NCI-H1694 treated with DMSO at 0.1 percent for 48 hours (cell line): ENCODE measurements around the gene CLSTN2.

ENCODE experiments used
- DNase-seq: peaks from one replicate; lab custom pipeline; 2025; lab: John Stamatoyannopoulos, UW

The CLSTN2 gene

DNA sequence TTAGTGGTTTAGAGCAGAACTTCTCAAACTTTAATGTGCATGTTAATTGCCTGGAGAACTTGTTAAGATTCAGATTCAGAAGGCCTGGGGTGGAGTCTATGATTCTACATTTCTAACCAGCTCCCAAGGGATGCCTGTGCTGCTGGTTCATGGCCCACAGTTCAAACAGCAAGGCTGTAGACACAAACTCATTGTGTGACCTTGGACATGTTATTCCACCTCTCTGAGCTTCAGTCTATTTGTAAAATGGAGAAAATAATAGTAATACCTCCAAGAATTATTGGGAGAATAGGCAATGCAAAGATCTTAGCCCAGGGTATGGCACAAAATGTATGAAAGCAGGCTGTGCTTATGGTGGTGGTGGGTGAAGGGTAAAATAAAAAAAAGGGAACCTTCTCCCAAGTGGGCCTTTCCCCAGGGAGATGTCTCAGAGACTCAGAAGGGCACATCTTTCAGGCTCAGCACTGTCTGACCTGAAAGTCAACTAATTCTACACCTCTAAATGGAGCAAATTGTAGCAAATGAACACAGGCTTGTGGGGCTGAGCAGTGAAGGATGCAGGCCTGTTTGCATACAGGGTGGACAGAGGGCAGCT, 566.9 kb downstream of the CLSTN2 start:
- no peak for DNase-seq

DNA sequence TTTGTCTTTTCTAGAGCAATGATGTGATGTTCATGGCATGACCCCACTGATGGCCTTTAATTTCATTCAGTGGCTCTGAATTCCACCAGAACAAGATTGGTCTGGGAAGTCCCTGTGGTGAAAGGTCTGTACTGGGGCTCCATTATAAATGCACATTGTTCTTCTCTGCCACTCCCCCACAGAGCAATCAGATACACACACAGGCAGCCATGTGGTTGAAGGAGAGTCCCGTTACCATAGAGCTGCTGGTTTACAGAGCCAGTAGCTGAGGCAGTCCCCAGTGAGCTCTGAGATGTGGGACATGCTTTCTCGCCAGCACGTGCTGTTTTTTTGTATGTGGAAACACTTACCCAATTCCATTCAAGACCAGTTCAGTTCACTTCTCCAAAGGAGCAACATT, 570.2 kb downstream of the CLSTN2 start:
- no peak for DNase-seq

DNA sequence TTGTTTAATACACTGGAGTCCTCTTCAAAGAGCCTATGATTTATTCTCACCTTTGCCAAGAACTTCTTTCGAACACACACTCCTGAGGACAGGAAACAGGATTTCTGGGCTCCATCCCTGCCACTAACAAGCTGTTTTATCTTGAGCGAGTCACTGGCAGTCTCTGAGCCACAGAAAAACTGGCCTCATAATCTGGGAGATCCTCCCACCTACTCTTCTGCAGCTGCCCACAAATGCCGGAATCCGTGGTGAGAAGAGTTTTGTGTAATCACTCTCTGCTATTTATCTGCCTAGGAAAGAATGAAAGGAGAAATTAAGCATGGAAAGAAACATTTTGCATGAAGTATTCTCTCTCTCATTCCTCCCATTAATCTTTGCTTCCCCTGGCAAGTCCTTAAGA, 570.9 kb downstream of the CLSTN2 start:
- DNase-seq: no peak

DNA sequence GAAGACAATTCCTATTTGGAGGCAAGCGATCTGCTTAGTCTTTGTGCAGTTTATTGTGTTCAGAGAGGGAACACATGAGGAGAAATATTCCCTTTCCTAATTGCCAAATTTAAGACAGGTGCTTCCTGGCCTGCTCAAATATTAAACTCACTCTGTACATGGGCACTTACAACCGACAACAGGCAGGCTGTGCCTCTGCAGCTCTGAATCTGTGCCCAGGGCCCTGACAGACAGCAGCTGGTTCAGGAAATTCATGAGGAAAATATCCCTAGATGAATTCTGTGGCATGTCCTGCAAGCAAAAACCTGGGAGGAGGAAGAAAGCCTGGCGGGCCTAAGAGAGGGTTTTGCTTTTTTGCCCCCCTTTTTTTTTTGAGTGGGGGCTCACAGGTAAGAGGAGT, 573.6 kb downstream of the CLSTN2 start:
- DNase-seq: peak; percentile 49

DNA sequence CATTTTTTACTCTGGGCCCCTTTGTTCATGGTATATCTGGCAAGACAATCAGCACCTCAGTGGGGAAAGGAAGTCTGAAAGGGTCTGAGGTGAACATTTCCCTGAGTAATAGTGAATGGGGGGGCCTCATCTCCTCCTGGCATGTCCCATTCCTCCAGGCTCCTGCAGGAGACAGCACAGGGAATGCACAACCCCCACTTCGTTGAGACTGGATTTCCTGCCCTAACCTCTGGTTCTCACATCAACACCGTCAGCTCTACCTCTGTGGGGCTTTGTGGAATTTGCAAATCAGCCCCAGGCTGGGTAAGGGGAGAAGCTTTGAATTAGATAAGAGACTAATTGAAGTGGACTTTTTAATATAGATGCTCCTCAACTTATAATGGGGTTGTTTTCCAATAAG, 574.5 kb downstream of the CLSTN2 start:
- no peak for DNase-seq

DNA sequence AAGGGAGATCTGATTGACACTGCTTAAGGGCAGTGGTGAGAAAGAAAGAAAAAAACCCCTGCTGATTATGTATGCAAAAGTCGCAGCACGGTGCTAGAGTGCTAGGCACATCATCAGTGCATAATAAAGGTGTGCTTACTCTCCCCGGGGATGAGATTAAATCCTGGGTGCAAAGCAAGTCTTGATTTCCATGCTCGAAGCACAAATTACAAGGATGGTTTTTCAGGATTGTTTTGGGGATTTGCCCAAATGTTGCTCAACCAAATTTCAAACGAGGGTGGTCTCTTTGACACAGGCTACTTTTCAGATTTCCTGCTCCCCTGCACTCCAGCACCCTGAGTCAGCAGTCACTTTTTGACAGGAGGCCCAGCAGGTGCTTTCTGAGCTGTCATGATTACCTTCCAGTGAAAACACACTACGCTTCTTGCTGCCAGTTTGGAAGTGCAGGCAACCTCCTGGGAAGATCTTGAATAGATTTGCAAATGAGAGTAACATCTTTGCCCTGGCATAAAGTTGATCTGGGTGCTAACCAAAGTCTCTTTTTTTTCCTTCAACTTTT, 575.4 kb downstream of the CLSTN2 start:
- DNase-seq: no peak

DNA sequence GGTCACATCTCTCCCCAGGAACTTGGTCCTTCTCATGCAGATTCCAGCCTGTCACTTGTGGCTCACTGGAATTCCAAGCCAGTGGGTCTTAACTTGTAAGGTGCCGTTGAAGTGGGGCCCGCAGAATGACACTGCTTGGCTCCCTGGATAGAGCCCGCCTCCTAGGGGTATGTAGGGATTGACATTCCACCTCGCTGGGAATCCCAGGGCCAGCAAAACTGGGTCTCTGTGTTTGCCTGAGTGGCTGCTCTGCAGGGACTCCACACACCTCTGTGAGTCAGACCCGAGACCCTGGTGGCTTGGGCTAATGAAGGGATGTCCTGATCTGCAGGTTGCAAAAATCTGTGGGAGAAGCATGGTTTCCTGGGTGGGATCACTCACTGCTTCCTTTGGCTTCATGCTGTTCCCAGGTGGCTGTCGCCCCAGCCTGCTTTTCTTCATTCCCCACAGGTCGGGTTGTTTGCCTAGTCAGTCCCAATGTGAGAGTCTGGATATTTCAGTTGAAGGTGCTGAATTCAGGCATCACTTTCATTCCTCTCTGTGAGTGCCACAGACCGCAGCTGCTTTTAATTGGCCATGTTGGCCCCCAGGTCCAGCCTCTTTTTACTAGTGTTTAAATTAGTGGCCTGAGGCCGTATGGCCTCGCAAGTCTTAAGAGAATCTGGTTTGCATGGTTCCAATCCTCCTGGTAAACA, 586.9 kb downstream of the CLSTN2 start:
- no peak for DNase-seq

DNA sequence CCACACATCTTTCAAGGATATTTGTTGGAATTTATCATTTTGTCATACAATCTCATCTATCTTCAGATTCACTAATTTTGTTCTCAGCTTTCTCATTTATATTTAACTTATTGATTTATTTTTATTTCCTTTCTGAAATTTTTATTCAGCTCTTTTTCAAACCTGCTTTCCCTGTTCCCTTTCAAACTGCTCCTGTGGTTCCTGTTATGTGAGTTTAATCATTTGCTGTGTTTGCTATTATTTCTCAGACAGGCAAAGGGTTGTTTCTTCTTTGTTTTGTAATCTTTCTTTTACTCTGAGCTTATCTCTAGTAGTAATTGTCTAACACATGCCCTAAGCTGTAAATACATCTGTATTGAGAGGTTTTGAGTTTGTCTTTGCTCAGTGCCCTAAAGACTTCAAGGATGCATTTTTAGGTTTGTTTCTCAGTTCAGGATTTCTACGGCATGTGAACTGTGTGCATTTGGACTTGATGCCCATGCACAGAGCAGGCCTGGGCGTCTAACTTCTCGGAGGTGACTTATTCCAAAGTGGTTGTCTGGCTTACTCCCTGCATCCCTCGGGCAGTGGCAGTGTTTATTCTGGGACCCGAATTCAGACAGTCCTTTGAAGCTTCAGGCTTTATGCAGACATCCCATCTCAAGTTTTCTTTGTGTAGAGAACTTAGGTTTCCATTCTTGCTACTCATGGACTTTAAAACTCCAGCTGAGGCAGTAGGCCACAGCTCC, 587.8 kb downstream of the CLSTN2 start:
- no peak for DNase-seq

DNA sequence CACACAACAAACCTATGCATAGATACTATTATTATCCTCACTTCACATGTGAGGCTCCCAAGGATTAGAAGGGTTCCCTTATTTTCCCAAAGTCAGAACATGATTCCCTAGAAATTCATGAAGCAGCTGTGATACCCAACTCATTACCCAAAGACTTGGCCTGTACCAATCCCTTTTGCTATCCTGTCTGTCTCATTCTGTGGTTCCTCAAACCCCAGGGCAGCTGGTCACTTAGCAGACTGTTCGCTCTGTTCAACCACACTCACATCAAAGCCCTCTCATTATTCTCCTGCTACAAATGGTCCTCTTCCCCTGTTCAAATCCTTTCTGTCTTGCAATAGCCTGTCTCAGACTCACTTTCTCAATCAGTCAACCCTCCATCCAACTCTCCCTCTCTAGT, 588.6 kb downstream of the CLSTN2 start:
- no peak for DNase-seq

DNA sequence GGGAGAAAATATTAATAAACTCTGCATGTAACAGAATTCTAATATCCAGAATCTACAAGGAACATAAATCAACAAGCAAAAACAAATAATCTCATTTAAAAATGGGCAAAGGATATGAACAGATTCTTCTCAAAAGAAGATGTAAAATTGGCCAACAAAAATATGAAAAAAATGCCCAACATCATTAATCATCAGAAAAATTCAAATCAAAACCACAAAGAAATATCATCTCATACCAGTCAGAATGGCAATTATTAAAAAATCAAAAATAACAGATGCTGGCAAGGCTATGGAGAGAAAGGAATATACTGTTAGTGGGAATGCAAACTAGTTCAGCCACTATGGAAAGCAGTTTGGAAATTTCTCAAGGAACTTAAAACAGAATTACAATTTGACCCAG, 592.2 kb downstream of the CLSTN2 start:
- no peak for DNase-seq

DNA sequence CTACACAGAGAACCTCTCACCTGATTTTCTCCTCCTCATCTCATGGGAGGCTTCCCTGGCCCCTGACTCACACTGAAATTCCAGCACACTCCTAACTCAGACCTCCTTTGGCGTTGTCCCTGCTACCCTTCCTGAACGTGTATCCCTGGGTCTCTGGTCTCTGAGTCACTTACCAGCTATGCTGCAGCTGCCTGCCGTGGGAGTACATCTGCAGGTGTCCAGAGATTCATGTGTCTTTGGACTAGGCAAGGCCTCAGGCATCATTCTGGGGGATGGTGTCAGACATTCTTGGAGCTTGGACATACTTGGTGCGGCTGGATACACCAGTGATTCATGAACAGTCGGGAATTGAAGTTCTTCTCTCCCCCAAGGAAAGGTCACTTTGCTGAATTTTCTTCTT, 594.1 kb downstream of the CLSTN2 start:
- no peak for DNase-seq

DNA sequence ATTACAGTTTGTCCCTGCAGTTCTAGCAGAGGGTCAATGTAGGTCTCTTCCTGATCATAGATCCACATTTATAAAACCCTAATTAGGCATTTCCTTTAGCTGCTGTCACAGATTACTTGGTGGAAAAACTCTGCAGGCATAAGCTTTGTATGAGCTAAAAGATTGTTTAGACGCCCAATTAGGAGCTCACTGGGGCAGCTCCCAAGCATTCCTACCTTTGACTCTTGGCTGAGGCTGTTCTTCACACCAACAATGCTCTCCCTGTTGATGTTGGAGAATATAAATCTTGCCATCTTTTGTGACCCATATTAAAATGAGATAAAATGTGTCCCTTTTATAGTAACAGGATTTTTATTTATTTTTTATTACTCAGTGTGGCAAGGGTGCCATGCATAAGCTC, 594.6 kb downstream of the CLSTN2 start:
- DNase-seq: no peak

DNA sequence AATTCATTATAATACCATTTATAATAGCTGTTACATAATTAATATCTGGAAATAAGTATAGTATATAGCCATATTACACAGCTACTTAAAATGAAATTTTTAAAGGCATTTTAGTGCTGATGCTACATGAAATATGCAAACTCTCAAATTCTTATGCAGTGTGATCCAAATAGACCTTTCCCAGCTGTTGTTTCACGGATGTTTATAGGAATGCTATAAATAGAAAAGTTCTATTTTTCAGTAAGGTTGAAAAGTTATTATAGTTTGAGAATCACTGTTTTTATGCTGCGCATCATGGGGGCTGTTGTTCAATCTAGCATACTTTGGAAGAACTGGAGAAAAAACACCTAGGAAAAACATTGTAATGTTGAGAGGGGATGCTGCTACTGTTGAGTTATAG, 595.1 kb downstream of the CLSTN2 start:
- DNase-seq: no peak

DNA sequence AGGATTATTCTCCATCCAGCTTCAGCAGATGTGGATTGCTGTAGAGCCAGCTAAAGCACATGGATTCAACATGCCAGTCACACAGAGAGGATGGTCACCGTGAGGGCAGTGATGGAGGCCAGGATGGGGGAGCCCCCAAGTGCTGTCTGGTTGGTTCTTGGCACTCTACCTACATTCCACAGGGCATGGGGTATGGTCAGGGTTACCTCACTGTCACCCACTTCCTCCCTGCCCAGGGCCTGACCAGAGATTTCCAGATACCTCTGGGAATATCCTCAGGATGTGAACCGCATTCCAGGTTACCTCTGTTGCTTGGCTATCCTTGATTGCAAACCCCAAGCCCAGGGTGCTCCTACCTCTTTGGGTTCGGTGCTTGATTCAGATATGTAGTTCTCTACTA, 595.6 kb downstream of the CLSTN2 start:
- DNase-seq: no peak

DNA sequence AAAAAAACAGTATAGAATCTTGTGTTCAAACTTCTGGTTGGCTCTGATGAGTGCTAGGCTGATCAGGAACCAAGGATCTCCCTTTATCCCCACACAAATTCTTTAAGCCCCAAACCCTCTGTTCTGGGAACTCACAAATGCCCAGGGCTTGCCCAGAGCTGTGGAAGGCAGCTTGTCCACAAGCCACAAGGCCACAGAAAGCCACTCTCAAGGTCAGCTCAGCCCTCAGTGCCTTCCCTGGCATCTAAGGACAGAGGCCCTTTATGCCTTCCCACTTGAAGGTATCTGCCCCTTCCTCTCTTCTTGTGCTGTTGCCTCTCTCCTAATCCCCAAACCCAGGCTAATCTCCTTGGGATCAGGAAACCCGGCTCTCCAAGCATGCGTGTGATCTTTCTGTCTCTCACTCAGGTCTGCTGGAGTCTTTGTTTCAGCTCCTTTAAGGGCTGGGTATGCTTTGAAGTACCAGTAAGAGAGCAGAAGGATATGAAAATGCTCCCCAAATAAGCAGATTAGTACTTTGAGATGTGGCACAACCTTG, 597.9 kb downstream of the CLSTN2 start:
- no peak for DNase-seq

DNA sequence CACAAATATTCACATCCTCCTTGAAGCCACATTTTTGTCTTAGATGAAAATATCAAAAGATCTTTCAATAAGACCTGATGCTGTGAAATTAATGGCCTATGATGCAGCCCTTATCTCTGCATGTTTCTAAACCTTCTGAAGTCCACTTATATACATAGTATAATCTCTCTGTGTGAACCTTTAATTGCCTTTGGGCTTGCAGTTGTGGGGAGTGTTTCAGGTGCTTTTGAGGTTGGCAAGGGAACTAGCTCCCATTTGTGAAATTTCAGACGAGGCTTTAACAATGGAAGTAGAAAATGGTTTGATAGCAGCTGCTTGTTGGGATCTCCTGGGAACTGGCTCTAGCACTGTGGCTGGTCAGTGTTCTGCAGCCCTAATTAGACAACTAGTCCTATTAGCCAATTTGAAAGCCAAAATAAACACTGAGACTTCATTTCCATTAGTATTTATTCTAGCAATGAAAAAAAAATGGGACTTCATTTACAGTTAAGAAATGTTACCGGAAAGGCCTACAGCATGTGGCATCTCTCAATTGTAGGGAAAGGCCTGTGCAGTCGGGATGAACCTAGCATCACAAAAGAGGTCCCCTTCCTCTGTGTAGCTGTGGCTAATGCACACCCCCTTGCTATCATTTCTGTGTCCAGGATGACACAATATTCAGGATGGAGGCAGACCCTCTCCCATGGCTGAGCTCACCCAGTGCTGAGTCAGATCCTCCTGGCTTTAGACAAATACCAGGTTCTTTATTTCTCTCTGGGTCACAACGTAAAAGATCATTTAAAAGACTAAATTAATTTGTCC, 602.1 kb downstream of the CLSTN2 start:
- DNase-seq: no peak

DNA sequence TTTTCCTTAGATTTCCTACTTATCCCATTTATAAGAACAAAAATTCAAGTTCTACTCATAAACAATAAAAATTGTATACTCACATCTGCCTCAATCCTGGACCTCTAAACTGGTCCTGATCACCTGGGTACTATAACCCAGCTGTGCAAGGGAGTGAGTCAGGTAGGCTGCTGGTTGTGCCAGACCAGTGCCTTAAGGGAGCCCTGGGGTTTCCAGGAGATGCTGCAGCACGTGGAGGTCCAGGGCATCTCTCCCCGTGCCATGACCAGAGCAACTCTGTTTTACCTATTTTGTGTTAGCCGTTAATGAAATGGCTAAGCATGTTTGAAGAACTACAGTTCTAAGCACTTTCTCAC, 602.7 kb downstream of the CLSTN2 start:
- DNase-seq: no peak

DNA sequence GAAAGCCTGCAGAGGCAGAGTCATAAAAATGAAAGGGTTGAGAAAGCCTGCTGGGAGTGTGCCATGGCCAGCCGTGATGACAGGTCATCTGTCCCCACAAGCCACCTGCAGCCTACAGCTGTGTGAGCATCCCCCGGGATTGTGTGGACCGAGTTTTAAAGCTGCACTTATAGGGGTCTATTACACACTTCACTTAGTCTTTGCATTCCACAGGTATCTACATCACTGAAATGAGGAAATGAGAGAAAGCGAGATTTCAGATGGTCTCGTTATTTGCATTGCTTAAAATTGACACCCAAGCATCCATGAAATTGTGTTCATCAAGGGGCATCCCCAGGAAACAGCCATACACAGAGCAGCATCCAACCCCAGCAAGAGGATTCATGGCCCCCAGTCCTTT, 605.3 kb downstream of the CLSTN2 start:
- DNase-seq: no peak

DNA sequence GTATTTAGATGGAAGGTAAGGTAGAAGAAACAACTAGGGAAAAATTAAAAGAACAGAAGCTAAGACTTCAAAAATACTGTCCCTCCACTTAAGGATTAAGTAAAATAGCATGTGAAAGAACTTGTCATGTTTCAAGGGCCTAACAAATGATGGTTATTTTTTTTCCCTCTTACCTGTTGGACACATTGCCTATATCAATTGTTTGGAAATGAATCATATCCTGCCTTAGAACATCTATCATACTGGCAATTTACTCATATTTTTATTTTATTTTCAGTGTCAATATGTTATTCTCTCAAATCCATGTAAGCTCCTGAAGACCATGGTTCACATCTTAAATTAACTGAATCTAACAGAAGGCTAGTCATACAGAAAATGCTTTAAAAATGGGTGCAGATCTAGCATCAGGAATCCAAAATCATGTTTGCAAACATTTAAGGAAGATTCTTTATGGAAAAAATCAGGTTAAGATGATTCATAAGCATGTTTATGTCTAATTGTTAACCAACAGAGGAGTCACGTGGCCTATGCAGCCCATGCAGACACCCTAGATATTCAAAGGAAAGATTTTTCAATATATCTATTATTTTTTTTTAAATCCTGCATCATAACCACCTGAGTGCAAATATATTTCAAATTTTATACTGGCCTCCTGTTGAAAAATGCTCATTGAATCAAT, 607.1 kb downstream of the CLSTN2 start:
- DNase-seq: no peak

DNA sequence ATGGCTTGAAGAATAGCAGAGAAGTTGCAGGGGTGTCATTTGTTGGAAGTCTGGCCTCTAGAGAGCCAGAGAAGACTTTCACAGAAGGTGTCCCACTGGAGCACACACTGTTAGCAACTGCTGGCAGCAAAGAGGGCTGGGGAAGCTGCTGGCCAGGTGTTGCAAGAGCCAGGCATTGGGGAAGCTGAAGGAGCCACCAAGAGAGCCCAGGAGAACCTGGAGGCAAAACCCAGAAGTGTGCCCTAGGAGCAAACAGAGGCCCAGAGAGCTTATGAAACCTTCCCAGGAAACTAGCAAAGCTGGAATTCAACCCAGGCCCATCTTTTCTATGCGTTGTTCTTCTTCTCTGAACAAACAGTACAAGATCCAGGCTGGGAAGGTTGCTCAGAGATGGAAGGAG, 610.2 kb downstream of the CLSTN2 start:
- DNase-seq: no peak

DNA sequence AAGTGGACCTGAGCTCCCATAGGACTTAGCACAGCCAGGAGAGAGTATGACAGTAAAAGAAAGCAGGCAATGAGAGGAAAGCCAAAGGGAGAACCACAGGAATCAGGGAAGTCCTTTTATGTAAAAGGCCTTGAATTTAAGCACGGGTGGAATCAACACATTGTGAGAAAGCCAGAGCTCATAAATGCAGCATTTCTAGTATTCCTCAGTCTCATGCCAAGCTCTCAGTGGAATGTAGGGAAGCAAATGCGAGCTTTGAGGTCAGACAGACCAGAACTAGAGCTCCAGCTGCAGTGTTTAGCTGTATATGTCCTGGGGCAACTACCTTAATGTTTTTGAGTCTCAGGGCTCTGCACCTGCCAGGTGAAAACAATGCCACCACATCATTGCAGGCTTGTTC, 610.8 kb downstream of the CLSTN2 start:
- DNase-seq: no peak

DNA sequence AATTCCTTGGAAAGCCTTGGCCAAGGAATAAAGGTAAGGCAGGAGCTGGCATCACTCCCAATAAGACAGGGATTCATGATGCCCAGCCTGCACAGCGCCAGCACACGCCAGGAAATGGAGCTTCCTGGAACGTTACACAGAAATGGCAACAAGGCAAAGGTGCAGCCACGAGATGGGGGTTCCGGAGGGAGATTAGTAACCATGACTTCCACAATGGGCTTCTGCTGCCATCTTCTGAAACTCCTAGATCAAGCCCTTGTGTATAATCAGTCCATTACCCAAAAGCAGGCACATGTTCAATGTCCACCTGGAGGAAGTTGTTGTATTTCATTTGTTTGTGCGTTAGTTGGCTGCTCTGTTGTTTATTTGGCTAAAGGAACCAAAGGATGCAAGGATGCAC, 611.7 kb downstream of the CLSTN2 start:
- DNase-seq: no peak
